Measurements from ENCODE around the gene TBC1D24.

DNA sequence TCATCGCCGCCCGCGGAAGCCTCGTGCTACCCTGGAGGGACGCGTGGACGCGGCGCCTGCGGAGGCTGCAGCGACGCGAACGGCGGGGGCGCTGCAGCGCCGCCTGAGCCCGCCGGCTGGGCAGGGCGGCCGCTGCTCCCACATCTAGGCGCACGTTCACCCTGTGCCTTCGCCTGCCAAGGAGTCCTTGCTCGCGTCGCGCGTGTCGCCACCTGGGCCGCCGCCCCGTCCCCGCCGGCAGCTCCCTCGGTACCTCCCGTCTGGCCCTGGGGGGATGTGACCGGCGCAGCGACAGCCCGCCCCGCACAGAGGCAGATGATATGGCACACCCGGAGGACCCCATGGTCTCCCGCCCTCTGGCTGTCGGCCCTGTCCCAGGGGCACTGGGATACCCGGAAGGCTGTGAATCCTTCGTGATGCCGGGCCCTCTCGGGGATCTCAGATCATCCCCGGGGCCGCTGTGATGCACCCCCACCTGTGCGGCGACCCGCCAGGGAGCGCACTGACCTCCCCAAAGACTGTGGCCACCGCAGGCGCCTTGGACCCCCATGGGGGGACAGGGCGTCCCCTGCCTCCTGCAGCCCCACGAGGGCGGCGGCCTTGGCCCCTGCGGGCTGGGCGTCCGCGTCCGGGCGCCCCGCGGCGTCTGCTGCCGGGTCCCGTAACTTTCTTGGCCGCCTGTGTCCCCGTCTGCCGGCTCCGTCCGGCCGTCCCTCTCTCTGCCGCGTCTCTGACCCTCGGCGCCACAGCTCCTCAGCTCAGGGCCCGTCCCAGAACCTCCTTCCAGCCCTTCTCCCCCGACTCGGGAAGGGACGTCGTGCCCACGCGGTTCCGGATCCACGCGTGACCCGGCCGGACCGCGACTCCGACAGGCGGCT lies 689 bp upstream of the TBC1D24 start:
- TF ChIP-seq, protein P1, sequence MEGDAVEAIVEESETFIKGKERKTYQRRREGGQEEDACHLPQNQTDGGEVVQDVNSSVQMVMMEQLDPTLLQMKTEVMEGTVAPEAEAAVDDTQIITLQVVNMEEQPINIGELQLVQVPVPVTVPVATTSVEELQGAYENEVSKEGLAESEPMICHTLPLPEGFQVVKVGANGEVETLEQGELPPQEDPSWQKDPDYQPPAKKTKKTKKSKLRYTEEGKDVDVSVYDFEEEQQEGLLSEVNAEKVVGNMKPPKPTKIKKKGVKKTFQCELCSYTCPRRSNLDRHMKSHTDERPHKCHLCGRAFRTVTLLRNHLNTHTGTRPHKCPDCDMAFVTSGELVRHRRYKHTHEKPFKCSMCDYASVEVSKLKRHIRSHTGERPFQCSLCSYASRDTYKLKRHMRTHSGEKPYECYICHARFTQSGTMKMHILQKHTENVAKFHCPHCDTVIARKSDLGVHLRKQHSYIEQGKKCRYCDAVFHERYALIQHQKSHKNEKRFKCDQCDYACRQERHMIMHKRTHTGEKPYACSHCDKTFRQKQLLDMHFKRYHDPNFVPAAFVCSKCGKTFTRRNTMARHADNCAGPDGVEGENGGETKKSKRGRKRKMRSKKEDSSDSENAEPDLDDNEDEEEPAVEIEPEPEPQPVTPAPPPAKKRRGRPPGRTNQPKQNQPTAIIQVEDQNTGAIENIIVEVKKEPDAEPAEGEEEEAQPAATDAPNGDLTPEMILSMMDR (optimal IDR thresholded peaks at IDR 0.05 in 1 of 3, IDR thresholded peaks at IDR 0.05 in 1 of 3, conservative IDR thresholded peaks at IDR 0.05 in 1 of 3; ENCODE audit: extremely low read depth in 1 of 3, insufficient read depth in 2 of 3, low read length in 3 of 3) = peak in 2 of 3 experiments; percentile 18 to 73
- no peak for TF ChIP-seq EZH2 (IDR thresholded peaks at IDR 0.05; ENCODE audit: low read length)
